Activated naive CD8-positive, alpha-beta T cell treated with anti-CD3 and anti-CD28 coated beads, Interleukin-2, amount 50 U/mL, for 24 hours (primary cell): Measurements from ENCODE around the gene ARPC1B.
"Not testable (repeated sequence)": the region's sequence is repeated elsewhere in the genome, so short reads cannot be mapped to it uniquely, and the experiment has no call there.

Experiments used
- ATAC-seq: fragments of 150-1000 bp; cut with Tn5 transposase; one replicate; pipeline ENCODE4 v1.10.0; 2021
- DNase-seq: peaks from one replicate; pipeline ENCODE4 v3.0.0; 2021
- H3K27ac Mint-ChIP-seq: one replicate; pipeline ENCODE4 v1.8.0; 2021; ENCODE audit warnings: mild to moderate bottlenecking, mixed read lengths
- H3K27me3 Mint-ChIP-seq: one replicate; pipeline ENCODE4 v1.8.0; 2021; ENCODE audit warnings: mixed read lengths
- H3K36me3 Mint-ChIP-seq: one replicate; pipeline ENCODE4 v1.8.0; 2021; ENCODE audit warnings: low read depth, mixed read lengths
- H3K4me1 Mint-ChIP-seq: one replicate; pipeline ENCODE4 v1.8.0; 2021; ENCODE audit warnings: mixed read lengths
- H3K4me3 Mint-ChIP-seq: one replicate; pipeline ENCODE4 v1.8.0; 2021; ENCODE audit warnings: mild to moderate bottlenecking, moderate library complexity, mixed read lengths
- H3K9me3 Mint-ChIP-seq: one replicate; pipeline ENCODE4 v1.8.0; 2021; ENCODE audit warnings: mixed read lengths

Gene ARPC1B

GRCh38 chr7:99428972-99429566, 54.5 kb downstream of the ARPC1B start:
- no peak for ATAC-seq
- Mint-ChIP-seq H3K4me1 (no peaks in the 10 kb centered on the region), H3K27ac (no peak overlapping the region), H3K4me3 (no peak overlapping the region), H3K27me3 (no peaks in the 10 kb centered on the region), H3K9me3 (no peaks in the 10 kb centered on the region), H3K36me3 (peaks cover 24% of the 10 kb centered on the region)
- no peak for DNase-seq

DNA sequence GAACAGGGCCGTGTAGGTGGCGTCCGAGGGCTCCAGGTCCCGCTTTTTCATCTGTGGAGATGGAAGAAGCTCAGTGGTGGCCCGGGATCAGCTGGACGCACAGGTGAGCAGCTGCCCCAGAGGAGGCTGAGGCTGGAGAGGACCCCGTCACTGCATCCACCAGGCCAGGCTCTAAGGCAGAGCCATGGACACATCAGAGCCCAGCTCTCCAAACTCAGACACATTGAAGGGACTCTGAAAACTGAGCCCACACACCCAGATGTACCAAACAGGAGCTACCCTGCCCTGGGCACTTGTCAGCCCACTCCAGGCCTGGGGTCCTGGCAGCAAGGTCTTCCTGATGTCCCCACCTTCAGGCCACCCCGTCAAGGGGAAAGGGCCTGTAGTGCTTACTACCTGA, 55.2 kb downstream of the ARPC1B start:
- peaks cover 24% of the 10 kb centered on the region for H3K36me3 Mint-ChIP-seq
- H3K9me3 Mint-ChIP-seq = no peaks in the 10 kb centered on the region

DNA sequence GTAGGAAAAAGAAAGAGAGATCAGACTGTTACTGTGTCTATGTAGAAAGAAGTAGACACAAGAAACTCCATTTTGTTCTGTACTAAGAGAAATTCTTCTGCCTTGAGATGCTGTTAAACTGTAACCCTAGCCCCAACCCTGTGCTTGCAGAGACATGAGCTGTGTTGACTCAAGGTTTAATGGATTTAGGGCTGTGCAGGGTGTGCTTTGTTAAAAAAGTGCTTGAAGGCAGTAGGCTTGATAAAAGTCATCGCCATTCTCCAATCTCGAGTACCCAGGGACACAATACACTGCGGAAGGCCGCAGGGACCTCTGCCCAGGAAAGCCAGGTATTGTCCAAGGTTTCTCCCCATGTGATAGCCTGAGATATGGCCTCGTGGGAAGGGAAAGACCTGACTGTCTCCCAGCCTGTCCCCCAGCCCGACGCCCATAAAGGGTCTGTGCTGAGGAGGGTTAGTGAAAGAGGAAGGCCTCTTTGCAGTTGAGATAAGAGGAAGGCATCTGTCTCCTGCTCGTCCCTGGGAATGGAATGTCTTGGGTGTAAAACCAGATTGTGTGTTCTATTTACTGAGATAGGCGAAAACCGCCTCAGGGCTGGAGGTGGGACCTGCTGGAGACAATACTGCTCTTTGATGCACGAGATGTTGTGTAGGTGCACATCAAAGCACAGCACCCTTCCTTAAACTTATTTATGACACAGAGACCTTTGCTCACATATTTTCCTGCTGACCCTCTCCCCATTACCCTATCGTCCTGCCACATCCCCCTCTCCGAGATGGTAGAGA, 57.4 kb downstream of the ARPC1B start:
- H3K27me3 Mint-ChIP-seq, DNase-seq, ATAC-seq, H3K4me1 Mint-ChIP-seq, H3K27ac Mint-ChIP-seq, H3K4me3 Mint-ChIP-seq, H3K9me3 Mint-ChIP-seq: not testable (repeated sequence)
- peaks cover 23% of the 10 kb centered on the region for H3K36me3 Mint-ChIP-seq

More for the DNA sequence above, 55.2 kb downstream of the ARPC1B start:
- ATAC-seq (no peak), DNase-seq (no peak)
- Mint-ChIP-seq H3K4me3 (no peak overlapping the region), H3K27me3 (no peaks in the 10 kb centered on the region), H3K4me1 (no peaks in the 10 kb centered on the region), H3K27ac (no peak overlapping the region)

DNA sequence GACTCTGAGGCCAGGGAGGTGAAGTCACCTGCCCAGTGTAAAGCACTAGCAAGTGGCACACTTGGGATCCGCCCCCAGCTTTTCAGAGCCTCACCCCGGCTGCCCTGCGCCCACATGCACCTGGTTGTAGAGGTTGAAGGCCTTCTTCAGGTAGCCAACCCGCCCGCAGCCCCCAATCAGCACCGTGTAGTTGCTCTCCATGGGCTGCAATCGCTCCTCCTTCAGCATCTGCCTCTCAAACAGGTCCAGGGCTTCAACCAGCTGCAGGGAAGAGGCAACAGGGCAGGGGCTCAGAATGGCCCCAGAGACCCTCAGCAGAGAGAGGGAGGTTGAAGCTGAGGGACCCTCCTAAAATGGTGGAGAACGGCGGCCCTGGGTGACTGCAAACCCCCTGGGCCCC, 58.6 kb downstream of the ARPC1B start:
- H3K27ac Mint-ChIP-seq = no peak overlapping the region
- no peak for DNase-seq

DNA sequence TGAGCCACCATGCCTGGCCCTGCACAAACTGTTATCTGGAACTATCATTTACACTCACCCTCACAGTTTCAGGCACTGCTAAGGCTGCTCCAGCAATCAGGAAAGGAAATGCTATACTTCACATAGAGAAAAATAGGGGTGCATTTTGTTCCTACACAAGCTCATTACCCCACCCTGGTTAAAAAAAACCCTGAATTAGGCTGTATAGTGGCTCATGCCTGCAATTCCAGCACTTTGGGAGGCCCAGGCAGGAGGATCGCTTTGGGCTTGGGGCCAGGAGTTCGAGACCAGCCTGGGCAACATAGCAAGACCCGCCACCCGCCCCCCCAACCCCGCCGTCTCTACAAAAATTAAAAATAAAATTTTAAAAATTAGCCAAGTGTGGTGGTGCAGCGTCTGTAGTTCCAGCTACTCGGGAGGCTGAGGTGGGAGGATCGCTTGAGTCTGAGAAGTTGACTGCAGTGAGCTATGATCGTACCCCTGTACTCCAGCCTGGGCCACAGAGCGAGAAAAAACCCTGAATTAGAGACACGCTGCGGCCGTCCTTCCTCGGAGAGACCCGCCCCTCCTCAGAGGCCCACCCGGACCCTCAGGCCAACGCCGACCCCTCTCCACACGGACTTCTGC, 63.5 kb downstream of the ARPC1B start:
- H3K9me3 Mint-ChIP-seq = no peaks in the 10 kb centered on the region

More for the DNA sequence above, 58.6 kb downstream of the ARPC1B start:
- Mint-ChIP-seq H3K9me3 (no peaks in the 10 kb centered on the region), H3K4me1 (peaks cover 7% of the 10 kb centered on the region), H3K36me3 (peaks cover 19% of the 10 kb centered on the region), H3K27me3 (no peaks in the 10 kb centered on the region), H3K4me3 (no peak overlapping the region)
- ATAC-seq = no peak

DNA sequence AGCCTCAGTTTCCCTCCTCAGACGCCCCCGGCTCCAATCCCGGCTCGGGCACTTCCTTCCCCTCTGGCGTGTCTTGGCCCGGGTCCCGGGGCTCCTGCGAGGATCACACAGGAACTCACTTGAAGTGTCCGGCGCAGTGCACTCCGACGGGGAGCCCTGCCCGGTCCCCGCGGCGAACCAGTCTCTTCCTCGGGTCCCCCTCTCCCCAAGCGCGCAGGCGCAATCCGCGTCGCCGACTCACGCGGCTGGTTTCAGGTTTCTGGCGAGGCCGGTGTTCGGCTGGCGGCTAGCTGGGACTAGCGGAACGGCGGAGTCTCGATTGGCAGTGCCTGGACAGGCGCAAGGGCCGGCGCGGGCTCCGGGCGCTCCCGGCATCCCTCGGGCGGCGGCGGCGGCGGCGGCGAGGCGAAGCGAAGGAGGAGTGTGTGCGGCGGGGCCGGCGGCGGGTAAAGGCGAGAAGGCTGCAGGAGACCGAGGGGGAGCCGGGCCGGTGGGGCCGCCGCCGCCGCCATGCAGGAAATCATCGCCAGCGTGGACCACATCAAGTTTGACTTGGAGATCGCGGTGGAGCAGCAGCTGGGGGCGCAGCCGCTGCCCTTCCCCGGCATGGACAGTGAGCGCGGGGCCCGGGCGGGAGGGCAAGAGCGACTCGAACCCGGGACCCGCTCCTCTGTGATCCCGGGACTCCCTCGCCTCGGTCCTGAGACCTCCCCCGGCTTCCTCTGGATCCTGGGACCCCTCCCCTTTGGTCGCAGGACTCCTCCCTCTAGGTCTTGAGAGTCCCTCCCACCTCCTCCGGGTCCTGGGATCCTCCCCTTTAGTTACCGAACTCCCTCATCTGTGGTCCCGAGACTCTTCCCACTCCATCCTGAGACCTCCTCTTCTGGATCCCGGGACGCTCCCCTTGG, 64.3 kb downstream of the ARPC1B start, which contains the start of the genes CPSF4 and PTCD1:
Gene CPSF4 (plus strand): TSS at position 371 of the 908 bp plus-strand sequence. CDS start 140 bp downstream, at position 511.
Gene PTCD1 (minus strand): TSS at position 226 of the 908 bp plus-strand sequence. CDS start 3,556 bp downstream, outside the sequence.
- H3K27ac Mint-ChIP-seq = peak within 1 kb of the TSS; percentile 97
- H3K27me3 Mint-ChIP-seq = no peaks in the 10 kb centered on the region
- H3K36me3 Mint-ChIP-seq = peaks cover 22% of the 10 kb centered on the region
- DNase-seq (peak; percentile 96), ATAC-seq (peak; percentile 95)
- H3K9me3 Mint-ChIP-seq = no peaks in the 10 kb centered on the region
- peak within 1 kb of the TSS; percentile 97 for H3K4me3 Mint-ChIP-seq
- H3K4me1 Mint-ChIP-seq = peaks cover 32% of the 10 kb centered on the region

More for the DNA sequence above, 63.5 kb downstream of the ARPC1B start:
- peak overlapping the region; percentile 97 for H3K27ac Mint-ChIP-seq
- H3K27me3 Mint-ChIP-seq = no peaks in the 10 kb centered on the region
- no peak for ATAC-seq
- H3K4me1 Mint-ChIP-seq = peaks cover 29% of the 10 kb centered on the region
- peaks cover 20% of the 10 kb centered on the region for H3K36me3 Mint-ChIP-seq
- DNase-seq = no peak
- peak overlapping the region; percentile 97 for H3K4me3 Mint-ChIP-seq

GRCh38 chr7:99440195-99440594, 65.7 kb downstream of the ARPC1B start:
- DNase-seq = no peak
- Mint-ChIP-seq H3K27me3 (no peaks in the 10 kb centered on the region), H3K36me3 (peaks cover 28% of the 10 kb centered on the region), H3K27ac (no peak overlapping the region), H3K4me1 (peaks cover 32% of the 10 kb centered on the region), H3K9me3 (no peaks in the 10 kb centered on the region), H3K4me3 (peak overlapping the region; percentile 97)
- no peak for ATAC-seq
